HG02840 (cell line): ENCODE measurements around the gene ARHGEF4.

ENCODE experiments used
- ATAC-seq: cut with Tn5 transposase; IDR thresholded peaks from one replicate; pipeline ENCODE4 v1.9.1; 2021; ENCODE audit warnings: mild to moderate bottlenecking, moderate library complexity, moderate number of reproducible peaks; ENCODE audit not compliant: unreplicated experiment, low FRiP score

The ARHGEF4 gene

DNA sequence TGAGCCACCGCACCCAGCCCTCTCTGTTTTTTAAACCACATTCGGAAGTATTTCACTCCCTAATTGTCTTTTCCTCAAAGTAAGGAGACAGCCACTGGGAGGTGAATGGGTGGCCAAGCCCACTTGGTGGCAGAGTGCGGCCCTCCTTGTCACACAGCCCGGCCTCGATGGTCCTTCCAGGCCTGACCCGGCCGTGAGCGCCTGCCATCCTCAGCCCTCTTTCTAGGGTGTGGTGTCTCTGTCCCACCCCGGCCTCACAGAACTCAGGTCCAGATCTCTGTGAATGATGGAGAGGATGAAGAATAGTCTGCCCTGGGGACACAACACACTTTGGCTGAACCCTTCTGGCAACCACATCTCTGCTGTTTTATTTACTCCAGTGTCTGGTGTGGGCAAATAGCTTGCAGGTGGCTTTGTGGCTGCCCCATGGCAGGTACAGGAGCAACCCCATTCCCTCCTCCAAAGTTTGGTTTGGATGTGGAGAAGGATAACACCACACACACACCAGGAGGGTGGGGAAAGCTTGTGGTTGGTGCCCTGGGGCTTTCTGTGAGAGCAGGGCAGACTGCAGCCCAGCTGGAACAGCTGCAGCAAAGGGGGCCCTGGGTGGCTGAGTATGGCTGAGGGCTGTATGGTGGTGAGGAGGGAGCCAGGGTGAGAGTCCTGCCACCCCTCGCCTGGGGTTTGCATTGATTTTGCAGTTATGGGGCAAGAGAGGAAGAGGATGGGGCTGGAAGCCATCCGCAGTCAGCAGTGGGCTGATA is 167.9 kb downstream of the ARHGEF4 start:
- ATAC-seq = no peak

DNA sequence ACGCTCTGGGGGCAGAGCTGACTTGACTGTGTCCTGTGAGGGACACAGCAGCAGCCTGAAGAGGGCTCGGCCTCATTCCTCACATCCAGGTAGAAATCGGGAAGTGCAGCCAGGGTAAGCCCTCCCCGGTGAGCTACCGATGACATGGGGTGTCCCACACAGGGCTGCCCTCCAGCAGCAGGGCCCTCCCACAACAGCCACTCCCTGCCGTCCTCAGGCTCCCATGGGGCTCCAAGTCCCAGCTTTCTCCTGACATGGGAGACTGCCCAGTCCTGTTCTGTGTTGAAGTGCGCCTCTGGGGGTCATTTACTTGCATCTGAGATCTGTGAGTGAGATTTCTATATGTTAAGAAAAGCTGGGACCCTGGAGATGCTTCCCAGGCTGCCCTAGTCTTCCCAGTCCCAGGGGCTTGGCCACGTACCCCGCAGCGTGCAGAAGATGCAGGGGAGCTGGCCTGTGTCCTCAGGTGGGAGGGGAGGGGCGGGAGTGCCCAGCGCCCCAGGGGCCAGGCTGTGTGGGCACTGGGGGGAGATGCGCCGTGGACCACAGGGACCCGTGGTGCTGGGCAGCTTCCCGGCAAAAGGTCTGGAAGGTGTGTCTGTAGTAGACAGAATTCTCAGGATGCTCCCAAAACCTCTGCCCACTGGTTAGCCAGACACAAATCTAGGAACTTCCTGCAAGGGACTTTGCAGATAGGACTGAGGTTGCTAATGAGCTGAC is 168.7 kb downstream of the ARHGEF4 start:
- no peak for ATAC-seq

DNA sequence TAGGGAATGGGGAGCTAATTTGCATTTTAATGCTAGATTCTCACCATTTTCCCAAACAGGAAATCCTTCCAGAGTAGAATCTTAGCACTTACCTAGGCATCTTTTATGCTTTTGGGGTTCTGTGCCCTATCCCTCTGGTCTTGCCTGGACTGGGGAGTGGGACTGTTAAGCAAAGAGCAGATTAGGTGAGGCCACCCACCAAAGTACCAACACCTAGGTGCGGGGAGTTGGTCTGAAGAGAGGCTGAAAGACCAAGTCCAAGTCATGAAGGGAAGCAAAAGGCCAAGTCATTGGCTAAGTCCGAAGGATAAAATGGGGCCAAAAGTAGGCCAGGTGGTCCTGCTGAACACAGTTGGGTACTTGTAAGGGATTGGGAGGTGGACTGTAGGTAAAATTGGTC is 169.8 kb downstream of the ARHGEF4 start:
- ATAC-seq = no peak

DNA sequence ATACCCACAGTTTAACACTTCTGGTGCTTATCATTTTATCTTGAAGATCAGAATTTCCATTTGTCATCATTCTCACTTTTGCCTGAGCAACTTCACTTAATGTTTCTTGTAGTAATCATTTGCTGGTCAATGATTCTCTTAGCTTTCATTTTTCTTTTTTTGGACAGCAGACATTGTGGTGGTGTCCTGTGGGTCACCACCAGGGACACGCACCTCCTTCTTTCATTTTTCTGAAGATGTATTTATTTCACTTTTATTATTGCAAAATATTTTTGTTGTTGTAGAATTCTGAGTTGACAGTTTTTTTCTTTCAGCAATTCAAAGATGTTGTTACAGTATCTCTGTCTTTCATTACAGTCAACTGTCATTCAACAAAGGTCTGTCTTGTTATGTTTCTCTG is 172.3 kb downstream of the ARHGEF4 start:
- ATAC-seq = no peak

DNA sequence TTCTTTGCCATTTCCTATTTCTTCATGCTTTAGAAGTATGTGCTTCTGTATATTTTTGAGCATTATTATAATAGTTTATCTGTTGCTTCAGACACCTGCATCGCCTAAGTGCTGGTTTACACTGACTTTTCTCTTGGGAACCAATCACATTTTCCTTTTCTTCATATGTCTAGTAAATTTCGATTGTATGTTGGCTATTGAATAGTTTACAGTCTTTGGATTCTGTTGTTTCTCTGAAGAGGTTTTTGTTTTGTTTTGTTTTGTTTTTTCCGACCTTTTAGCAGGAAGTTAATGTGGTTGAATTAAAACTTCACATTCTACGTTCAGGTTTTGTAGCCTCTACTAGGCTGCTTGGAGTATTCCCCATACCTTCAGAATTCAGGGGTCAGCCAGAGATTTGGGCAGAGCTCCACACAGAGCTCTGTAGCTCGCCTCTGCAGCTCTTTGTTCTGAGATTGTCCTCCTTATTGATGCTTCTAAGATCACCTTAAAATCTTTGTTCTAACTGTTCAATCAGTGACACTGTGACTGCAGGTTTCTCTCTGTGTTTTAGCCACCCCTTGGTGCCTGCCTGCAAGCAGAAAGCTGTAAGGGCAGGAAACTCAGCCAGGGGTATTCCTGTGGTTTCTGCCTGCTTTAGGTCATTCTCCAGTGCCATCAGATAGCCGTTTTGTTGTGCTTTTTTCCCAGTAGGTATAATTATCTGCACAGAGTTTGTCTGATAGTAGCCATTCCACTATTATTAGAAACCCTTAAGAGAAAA is 173.2 kb downstream of the ARHGEF4 start:
- no peak for ATAC-seq

DNA sequence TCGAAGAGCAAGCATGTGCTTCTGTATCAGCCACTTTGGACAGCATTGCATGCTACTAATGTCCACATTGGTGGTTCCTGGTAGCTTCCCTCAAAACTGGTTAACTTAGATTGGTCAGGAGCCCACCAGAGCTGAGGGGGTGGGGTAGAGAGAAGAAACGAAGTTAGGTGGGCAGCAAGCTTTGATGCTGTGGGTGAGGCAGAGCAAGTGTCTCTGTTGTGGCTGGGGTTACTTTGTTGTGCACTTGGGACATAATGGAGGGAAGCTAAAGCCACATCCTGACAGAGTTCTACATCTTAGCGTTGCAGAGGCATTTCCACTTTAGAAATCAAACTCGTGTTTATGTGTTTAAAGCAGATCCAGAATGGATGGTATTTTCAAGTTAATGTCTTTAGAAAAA is 173.9 kb downstream of the ARHGEF4 start:
- no peak for ATAC-seq

DNA sequence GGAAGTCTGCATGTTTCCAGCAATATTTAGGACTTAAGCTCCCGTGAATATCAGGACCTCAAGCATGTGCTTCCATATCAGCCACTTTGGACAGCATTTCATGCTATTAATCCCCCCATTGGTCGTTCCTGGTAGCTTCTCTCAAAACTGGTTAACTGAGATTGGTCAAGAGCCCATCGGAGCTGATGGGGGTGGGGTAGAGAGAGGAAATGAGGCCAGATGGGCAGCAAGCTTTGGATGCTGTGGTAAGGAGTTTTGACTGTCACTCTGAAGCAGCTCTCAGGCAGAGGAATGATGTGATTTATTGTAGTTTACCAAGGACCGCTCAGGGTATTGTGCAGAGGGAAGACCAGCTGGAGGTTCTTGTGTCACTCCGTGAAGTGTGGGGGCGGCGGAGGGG is 174.8 kb downstream of the ARHGEF4 start:
- ATAC-seq = no peak

DNA sequence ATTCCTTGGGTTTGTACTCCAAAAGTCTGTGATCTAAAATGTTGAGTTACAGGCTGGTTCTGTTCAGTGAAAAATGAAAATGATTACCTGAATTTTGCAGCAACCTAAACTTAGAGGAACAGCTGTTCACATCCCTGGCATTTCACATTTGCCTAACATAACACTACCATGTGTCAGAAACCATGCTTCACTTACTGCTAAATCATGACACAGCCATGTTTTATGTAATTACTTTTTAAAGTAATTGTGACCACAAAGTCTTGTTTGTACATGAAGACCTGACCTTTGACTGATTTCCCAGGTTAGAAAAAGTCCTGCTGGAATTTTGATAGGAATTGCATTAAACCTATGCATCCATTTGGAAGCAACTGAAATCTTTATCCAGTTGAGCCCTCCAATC is 177.4 kb downstream of the ARHGEF4 start:
- ATAC-seq = no peak

DNA sequence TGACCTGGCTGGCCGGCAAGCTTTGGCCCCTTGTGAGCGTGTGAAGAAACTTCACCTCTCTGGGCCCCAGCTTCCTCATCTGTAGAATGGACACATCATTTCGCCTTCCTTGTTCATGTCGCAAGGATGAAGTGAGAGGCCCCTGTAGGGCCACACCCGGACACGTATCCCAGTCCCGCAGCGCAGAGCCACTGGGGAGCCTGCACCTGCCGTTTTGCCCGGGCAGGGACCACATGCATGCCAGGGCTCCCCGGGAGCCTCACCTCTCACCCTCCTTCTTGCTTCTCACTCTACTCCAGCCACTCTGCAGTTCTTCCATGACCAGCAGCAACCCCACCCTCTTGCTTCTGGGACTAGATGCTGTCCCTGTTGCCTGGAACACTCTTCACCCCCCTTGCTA is 179.1 kb downstream of the ARHGEF4 start:
- no peak for ATAC-seq

DNA sequence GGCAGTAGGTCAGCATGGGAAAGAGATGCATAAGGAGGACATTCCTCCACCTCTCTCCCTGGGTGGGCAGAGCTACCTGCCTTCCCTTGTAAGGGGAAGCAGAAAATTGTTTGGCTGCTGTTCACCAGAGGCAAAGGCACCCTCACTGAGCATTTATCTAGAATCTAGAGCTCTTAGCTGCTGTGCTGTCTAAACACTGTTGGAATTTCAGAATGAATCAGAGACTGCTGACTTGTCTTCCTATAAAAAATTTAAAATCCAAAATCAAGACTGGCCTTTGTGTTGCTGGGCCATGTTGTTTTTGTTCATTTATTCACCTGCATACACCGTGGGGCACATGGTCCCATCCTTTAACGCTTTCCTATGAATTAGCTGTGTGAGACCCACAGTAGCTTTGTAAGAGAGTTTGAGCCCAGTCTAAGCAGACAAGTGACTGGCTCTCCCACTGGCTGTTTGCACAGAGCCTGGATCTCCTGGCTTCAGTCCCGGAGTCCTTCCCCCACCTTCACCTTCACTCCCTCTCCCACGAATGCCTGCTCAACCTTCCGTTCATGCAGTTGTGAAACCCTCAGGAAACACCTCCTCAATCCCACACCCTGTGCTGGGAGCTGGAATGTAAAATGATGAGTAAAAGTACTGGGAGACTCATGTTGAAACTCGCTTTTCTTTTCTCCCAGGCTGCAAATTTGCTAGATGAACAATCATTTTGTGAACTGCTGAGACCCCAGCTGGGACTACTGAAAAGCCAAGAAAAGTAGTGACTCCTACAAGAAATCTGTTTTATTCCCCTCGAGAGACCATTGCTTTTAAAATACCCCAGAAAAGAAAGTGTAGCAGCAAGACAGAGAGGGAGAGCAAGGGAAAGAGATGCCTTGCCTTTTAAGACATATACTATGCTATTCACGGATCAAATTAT is 180.4 kb downstream of the ARHGEF4 start:
- ATAC-seq = no peak

DNA sequence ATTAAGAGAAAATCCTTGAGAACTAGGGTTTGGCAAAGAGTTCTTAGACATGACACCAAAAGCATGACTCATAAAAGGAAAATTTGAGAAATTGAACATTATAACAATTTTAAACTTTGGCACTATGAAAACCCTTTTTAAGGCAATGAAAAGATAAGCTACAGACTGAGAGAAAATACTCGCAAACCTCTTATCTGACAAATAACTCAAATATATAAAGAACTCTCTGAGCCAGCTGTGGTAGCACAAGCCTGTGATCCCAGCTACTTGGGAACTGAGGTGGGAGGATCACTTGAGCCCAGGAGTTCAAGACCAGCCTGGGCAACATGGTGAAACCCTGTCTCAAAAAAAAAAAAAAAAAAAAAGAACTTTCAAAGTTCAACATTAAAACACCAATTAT is 186.0 kb downstream of the ARHGEF4 start:
- no peak for ATAC-seq

DNA sequence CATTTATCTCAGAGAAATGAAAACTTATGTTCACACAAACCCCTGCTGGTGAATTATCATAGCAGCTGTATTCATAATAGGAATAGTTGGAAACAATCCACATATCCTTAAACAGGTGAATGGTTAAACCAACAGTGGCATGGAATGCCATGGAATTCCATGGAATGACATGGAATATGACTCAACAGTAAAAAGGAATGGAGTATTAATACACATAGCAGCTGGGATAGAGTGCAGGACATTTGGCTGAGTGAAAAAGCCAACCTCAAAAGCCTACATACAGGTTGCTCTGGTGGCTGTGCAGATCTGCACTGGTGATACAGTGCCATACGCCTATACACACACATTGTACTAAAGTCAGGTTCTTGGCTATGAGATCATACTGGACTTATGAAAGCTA is 187.0 kb downstream of the ARHGEF4 start:
- no peak for ATAC-seq

DNA sequence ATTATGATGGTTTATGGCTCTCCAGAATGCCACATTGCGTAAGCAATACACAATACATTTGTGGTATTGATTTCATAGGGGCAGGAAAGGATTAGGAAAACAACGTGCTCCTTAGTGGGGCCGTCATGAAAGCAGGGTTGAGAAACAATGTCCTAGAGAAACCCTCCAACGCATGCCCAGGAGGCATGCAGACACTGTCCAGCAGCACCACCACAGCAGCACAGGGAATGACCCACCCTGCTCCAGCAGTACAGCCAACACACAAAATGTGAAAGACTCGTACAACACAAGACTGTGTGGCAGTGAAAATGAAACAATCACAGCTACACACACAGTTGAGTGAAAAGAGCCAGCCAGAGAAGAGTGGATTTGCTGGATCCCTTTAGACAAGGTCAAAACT is 190.2 kb downstream of the ARHGEF4 start:
- ATAC-seq = no peak

DNA sequence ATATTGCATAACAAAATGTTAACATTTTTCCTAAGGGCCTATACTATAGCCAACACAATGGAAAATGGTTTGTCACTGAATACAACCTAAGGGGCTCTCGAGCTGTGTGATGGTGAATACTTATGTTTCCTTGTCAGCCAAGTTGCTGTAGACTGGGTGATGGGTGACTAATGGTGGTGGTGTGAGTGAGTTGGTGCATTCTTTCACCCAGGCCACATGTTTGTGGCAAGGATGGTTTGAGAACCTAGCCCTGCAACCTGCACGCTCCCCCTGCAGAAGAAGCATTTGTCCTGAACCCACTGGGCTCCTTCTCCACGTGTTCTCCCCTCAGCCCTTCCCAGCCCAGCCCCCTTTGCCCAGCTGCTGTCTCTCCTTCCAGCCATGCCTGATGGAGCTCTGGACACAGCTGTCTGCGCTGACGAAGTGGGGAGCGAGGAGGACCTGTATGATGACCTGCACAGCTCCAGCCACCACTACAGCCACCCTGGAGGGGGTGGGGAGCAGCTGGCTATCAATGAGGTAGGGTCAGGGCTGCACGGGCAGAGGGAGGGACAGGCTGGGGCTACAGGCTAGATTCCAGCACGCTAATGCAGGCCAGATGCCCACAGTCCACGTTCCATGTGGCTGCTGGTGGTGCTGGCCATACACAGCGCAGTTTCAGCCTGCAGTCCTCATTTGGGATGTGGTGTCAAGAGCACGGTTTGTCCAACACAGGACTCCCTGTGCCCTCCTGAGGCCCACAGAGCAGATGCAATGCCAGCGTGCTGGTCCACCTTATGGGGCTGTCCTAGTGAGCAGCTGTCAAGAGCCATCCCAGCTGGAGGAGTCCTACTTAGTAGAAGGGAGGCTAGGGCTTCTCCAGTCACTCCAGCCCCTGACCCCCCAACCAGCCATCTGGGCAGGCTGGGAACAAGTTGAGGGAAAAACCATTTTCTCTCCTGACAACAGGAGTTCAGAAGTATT is 191.1 kb downstream of the ARHGEF4 start:
- no peak for ATAC-seq

DNA sequence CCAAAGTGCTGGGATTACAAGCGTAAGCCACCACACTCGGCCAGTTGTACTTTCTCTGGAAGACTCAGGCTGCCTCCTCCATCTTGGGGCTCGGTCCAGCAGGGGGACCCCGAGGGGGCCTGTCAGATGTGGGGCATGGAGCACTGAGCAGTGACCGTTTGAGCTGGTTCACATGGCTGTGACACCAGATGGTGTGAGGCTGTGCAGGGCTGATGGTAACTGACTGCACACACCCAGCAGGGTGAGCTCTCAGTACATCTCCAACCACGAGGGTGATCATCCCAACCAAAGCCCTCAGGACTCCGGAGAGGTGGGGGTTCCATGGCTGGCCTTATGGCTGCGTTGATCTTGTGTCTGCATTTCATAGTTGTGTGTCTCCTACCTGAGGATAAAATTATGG is 193.1 kb downstream of the ARHGEF4 start:
- ATAC-seq = no peak

DNA sequence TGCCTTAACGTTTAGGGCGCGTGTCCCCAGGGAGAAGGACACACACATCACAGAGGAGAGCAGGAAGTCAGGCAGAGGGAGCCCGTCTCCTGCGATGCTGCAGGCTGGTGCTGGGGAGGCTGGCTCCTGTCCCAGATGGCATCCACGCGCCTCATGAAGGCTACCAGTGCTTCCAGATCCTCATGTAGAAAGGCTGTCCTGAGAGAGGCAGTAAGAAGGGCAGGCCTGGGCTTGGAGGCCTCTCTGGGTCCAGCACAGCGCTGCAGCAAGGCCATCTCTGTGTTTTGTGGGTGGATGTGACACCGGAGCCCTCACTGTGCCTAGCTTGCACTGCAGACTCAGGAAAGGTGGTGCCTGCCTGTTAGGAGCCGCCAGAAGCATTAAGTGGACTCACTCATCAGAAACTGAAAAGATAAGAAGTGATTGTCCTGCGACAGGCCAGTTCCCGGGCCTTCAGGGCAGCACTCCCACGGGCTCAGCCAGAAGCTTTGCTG is 193.8 kb downstream of the ARHGEF4 start:
- ATAC-seq = no peak

DNA sequence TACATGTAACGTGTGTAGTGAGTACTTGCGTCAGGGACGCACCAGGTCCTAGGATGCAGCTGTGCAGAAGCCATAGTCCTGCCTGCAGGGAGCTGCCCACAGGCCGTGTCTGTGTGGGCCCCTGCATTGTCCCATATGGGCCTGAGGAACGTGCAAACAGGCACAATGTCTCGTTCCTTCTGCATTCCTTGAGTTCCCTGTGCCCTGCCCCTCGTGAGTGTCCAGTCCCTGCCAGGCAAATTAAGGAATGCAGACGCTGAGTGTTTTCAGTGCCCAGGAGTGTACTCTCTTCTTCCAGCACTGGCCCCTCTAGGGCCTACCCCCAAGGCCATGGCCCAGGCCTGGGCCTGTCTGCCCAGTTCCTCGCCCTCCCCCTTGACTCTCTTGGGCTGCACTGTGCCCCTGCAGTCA is 194.7 kb downstream of the ARHGEF4 start:
- no peak for ATAC-seq

DNA sequence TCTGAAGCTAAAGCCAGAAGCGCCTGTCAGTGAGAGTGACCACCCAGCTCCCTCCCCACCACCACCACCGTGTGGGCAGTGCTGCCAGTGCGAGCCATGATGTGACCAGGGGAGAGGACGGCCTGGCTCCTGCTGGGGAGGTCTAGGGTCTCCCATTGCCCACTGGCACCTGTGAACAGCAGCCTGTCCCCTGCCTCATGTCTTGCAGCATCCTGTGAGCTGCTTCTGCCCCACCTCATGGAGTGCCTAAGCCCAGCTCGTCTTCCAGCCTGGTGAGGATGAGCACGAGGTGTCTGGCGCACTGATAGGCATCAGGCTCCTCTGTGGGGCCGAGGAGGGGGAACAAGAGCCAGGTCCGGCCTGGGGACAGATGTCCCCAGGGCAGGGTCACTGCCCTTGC is 195.2 kb downstream of the ARHGEF4 start:
- no peak for ATAC-seq

DNA sequence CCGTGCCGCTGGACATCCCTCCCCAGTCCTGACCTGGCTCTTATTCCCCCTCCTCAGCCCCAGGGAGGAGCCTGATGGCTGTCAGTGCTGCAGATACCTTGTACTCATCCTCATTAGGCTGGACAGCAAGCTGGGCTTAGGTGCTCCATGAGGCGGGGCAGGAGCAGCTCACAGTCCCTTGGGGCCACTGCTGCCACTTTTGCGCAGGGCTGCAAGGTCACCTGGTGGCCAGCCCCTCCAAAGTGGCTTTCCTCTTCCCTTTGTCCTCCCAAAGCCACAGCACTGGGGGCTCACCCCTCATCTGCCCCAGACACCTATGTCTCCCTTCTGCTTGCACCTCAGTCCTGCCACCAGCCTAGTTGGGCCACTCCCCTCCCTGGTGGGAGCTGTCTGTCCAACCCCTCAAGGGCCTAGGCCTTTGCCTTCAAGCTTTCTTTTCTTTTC is 195.7 kb downstream of the ARHGEF4 start:
- no peak for ATAC-seq
